ENCODE results near the gene ACVR1C. TPM values are rescaled to one million over a fixed set of nuclear protein-coding genes. Genes with fewer than 3 reads are reported as not detected.

Gene ACVR1C
- total RNA-seq, 1 experiment from 2014 or later, result 1.2 TPM

GRCh38 chr2:157528963-157529751, 99.5 kb downstream of the ACVR1C start (continued):
- TF ChIP-seq, protein P1, sequence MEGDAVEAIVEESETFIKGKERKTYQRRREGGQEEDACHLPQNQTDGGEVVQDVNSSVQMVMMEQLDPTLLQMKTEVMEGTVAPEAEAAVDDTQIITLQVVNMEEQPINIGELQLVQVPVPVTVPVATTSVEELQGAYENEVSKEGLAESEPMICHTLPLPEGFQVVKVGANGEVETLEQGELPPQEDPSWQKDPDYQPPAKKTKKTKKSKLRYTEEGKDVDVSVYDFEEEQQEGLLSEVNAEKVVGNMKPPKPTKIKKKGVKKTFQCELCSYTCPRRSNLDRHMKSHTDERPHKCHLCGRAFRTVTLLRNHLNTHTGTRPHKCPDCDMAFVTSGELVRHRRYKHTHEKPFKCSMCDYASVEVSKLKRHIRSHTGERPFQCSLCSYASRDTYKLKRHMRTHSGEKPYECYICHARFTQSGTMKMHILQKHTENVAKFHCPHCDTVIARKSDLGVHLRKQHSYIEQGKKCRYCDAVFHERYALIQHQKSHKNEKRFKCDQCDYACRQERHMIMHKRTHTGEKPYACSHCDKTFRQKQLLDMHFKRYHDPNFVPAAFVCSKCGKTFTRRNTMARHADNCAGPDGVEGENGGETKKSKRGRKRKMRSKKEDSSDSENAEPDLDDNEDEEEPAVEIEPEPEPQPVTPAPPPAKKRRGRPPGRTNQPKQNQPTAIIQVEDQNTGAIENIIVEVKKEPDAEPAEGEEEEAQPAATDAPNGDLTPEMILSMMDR (IDR thresholded peaks at IDR 0.05 in 2 of 3, conservative IDR thresholded peaks at IDR 0.05 in 1 of 3; ENCODE audit: borderline replicate concordance in 1 of 3, insufficient read depth in 1 of 3, low read depth in 2 of 3, low read length in 2 of 3), result no peak
- no peak for TF ChIP-seq SIN3A (IDR thresholded peaks at IDR 0.05; ENCODE audit: low read depth)
- TF ChIP-seq YY1 (IDR thresholded peaks at IDR 0.05; ENCODE audit: extremely low read depth, insufficient replicate concordance, low read depth, low read length), result no peak
- no peak for TF ChIP-seq FOSL1 (IDR thresholded peaks at IDR 0.05; ENCODE audit: low read depth)
- no peak for TF ChIP-seq ZFX (IDR thresholded peaks at IDR 0.05)
- no peak for TF ChIP-seq ZNF274 (IDR thresholded peaks at IDR 0.05; ENCODE audit: low read depth, low read length)
- no peak for TF ChIP-seq ELF1 (IDR thresholded peaks at IDR 0.05; ENCODE audit: borderline replicate concordance, low read depth)

- DNase-seq (ENCODE audit: low read depth, low spot score) (no peak), ATAC-seq (no peak)
- no peak for TF ChIP-seq MAX (IDR thresholded peaks at IDR 0.05)
- no peak for TF ChIP-seq CBX3 (IDR thresholded peaks at IDR 0.05; ENCODE audit: low read depth)
- TF ChIP-seq SIN3A (IDR thresholded peaks at IDR 0.05; ENCODE audit: low read depth), result no peak
- no peak for TF ChIP-seq TCF7L2 (IDR thresholded peaks at IDR 0.05; ENCODE audit: borderline replicate concordance, extremely low read depth, insufficient read depth, insufficient read length)
- TF ChIP-seq JUND (IDR thresholded peaks at IDR 0.05), result no peak
- TF ChIP-seq, protein P2, sequence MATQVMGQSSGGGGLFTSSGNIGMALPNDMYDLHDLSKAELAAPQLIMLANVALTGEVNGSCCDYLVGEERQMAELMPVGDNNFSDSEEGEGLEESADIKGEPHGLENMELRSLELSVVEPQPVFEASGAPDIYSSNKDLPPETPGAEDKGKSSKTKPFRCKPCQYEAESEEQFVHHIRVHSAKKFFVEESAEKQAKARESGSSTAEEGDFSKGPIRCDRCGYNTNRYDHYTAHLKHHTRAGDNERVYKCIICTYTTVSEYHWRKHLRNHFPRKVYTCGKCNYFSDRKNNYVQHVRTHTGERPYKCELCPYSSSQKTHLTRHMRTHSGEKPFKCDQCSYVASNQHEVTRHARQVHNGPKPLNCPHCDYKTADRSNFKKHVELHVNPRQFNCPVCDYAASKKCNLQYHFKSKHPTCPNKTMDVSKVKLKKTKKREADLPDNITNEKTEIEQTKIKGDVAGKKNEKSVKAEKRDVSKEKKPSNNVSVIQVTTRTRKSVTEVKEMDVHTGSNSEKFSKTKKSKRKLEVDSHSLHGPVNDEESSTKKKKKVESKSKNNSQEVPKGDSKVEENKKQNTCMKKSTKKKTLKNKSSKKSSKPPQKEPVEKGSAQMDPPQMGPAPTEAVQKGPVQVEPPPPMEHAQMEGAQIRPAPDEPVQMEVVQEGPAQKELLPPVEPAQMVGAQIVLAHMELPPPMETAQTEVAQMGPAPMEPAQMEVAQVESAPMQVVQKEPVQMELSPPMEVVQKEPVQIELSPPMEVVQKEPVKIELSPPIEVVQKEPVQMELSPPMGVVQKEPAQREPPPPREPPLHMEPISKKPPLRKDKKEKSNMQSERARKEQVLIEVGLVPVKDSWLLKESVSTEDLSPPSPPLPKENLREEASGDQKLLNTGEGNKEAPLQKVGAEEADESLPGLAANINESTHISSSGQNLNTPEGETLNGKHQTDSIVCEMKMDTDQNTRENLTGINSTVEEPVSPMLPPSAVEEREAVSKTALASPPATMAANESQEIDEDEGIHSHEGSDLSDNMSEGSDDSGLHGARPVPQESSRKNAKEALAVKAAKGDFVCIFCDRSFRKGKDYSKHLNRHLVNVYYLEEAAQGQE (IDR thresholded peaks at IDR 0.05; ENCODE audit: low read depth), result no peak
- no peak for TF ChIP-seq RAD21 (IDR thresholded peaks at IDR 0.05; ENCODE audit: low read depth)
- TF ChIP-seq, protein P1 (IDR thresholded peaks at IDR 0.05 in 2 of 3, conservative IDR thresholded peaks at IDR 0.05 in 1 of 3; ENCODE audit: borderline replicate concordance in 1 of 3, insufficient read depth in 1 of 3, low read depth in 2 of 3, low read length in 2 of 3), result no peak
- TF ChIP-seq FOSL1 (IDR thresholded peaks at IDR 0.05; ENCODE audit: low read depth), result no peak
- Histone ChIP-seq H3K27me3 (ENCODE audit: insufficient read depth, low read length) (no peaks in the 10 kb centered on the region), H2AFZ (ENCODE audit: low read depth, low read length, poor library complexity, severe bottlenecking) (no peak overlapping the region), H3K9me2 (ENCODE audit: insufficient read depth) (no peaks in the 10 kb centered on the region), H3K4me3 (replicated peaks in 1 of 2; ENCODE audit: low read depth in 1 of 2, low read length in 2 of 2) (no peak overlapping the region), H3K27ac (ENCODE audit: low read depth, low read length) (no peak overlapping the region), H3K79me2 (ENCODE audit: insufficient read depth, low read length) (no peaks in the 10 kb centered on the region), H3K9me3 (ENCODE audit: control insufficient read depth in 1 of 2, insufficient read depth in 1 of 2, low read depth in 1 of 2, low read length in 2 of 2) (no peaks in the 10 kb centered on the region), H3K4me1 (ENCODE audit: control insufficient read depth in 1 of 2, insufficient read depth in 2 of 2, low read length in 2 of 2) (no peaks in the 10 kb centered on the region), H3K9ac (ENCODE audit: low read length) (no peak overlapping the region), H3K4me2 (ENCODE audit: low read length) (no peak overlapping the region), H3K36me3 (ENCODE audit: control insufficient read depth in 1 of 2, insufficient read depth in 2 of 2, low read length in 2 of 2) (no peaks in the 10 kb centered on the region), H4K20me1 (ENCODE audit: insufficient read depth) (no peaks in the 10 kb centered on the region)
- no TSS peak for BruUV-seq (replicated peaks)
- intact Hi-C loops (cut with micrococcal nuclease), result no loop called here
- POLR2A ChIA-PET, result no interaction called here
- RAD21 ChIA-PET (ENCODE audit: low non-redundant PET in 1 of 2, low total read pairs in 2 of 2, uncharacterized antibody in 2 of 2, unreplicated experiment in 2 of 2), result no interaction called here
- CTCF ChIA-PET, result no interaction called here
These were observed 102.6 kb downstream of the ACVR1C start for GRCh38 chr2:157526070-157526469.
